ENCODE results near the gene PRKCB.

The PRKCB gene

GRCh38 chr16:23835390-23836077 lies at the start of gene PRKCB:
Gene PRKCB, plus strand, starts transcription at chr16:23835983.
- DNase-seq = no peak

GRCh38 chr16:23786964-23787561 lies 48.7 kb upstream of the PRKCB start:
- no peak for DNase-seq

- DNase-seq = no peak
Observed at GRCh38 chr16:23788685-23789084, 47.1 kb upstream of the PRKCB start.

GRCh38 chr16:23795378-23795777 lies 40.4 kb upstream of the PRKCB start:
- no peak for DNase-seq

GRCh38 chr16:23796941-23797340 lies 38.8 kb upstream of the PRKCB start:
- no peak for DNase-seq

GRCh38 chr16:23801378-23801777 lies 34.4 kb upstream of the PRKCB start:
- no peak for DNase-seq

GRCh38 chr16:23802776-23803175 lies 33.0 kb upstream of the PRKCB start:
- DNase-seq = no peak

- no peak for DNase-seq
Observed at GRCh38 chr16:23803591-23804123, 32.1 kb upstream of the PRKCB start.

- DNase-seq = no peak
Observed at GRCh38 chr16:23807028-23807427, 28.8 kb upstream of the PRKCB start.

- no peak for DNase-seq
Observed at GRCh38 chr16:23821467-23821866, 14.3 kb upstream of the PRKCB start.

- DNase-seq = no peak
Observed at GRCh38 chr16:23821875-23822688, 13.7 kb upstream of the PRKCB start.

- DNase-seq = no peak
Observed at GRCh38 chr16:23823475-23824384, 12.1 kb upstream of the PRKCB start.

GRCh38 chr16:23824909-23825308 lies 10.9 kb upstream of the PRKCB start:
- DNase-seq = no peak

- DNase-seq = no peak
Observed at GRCh38 chr16:23826528-23827045, 9.2 kb upstream of the PRKCB start.

GRCh38 chr16:23827057-23827456 lies 8.7 kb upstream of the PRKCB start:
- DNase-seq = no peak

- DNase-seq = no peak
Observed at GRCh38 chr16:23829454-23829853, 6.3 kb upstream of the PRKCB start.

GRCh38 chr16:23830276-23830675 lies 5.5 kb upstream of the PRKCB start:
- DNase-seq = no peak

- no peak for DNase-seq
Observed at GRCh38 chr16:23832882-23833281, 2.9 kb upstream of the PRKCB start.

- no peak for DNase-seq
Observed at GRCh38 chr16:23833504-23833903, 2.3 kb upstream of the PRKCB start.

GRCh38 chr16:23833960-23834685 lies 1.7 kb upstream of the PRKCB start:
- no peak for DNase-seq

- DNase-seq = no peak
Observed at GRCh38 chr16:23836078-23836403, 258 bp downstream of the PRKCB start.

Data from NCI-H1417 treated with DMSO at 0.1 percent for 48 hours (cell line).